GM19452 (cell line): ENCODE data around the gene GLI3.

Experiments used
- ATAC-seq: cut with Tn5 transposase; IDR thresholded peaks from one replicate; pipeline ENCODE4 v1.9.1; 2021; ENCODE audit not compliant: unreplicated experiment

GLI3 gene

DNA sequence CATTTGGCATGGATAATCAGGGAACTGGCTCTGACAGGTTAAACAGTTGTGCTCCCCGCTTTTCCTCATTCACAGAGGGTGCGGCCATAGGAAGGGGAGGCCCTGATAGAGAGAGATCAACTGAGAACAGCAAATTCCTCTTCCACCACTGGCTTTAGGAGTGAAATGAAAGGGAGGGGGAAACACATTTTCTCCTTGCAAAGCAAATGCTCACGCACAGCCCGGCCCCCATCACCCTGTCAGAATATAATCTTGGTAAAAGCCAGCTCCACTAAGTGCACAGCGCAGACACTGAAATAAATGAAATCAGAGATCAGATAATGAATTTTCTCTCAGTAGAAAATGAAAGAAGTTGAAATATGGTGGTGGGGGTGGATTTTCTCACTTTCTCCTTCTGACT lies 187.2 kb downstream of the GLI3 start:
- no peak for ATAC-seq

DNA sequence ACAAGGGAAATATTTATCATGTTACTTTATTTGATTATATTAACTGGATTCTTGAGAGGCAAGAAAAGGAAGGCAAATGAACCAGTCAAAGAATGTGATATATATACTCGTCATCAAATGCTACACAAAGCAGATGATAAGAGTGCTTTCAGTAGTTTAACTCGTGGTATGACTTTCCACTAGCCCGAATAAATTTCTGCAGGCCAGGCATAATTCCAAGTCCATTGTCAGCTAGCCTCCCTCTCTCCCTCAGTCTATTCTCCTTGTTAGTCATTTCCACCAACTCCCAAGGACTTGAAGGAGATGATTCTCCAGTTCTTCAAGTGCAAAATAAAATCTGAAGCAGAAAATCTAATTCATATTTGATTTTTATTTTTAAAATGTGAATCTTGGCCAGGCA lies 190.5 kb downstream of the GLI3 start:
- no peak for ATAC-seq

- no peak for ATAC-seq
These were observed 191.0 kb downstream of the GLI3 start for GRCh38 chr7:42045961-42046360.

DNA sequence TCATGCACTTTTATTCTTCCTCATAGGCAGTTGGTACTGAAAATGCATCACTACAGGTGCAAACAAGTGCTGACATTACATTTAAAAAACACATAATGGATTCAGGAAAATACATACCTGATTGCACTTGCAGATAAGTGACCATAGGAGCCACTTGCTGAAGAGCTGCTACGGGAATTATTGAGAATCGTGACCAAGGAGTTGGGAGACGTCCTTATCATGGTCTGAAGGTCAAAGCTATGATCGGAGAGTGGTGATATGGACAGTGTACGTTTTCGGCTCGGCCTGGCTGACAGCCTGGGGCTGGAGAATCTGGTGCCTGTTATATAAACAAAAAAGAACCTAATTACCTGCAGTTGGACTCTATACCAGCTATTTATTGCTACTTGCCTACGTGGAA lies 197.1 kb downstream of the GLI3 start:
- no peak for ATAC-seq

GRCh38 chr7:42035210-42035609 lies 201.8 kb downstream of the GLI3 start:
- no peak for ATAC-seq

DNA sequence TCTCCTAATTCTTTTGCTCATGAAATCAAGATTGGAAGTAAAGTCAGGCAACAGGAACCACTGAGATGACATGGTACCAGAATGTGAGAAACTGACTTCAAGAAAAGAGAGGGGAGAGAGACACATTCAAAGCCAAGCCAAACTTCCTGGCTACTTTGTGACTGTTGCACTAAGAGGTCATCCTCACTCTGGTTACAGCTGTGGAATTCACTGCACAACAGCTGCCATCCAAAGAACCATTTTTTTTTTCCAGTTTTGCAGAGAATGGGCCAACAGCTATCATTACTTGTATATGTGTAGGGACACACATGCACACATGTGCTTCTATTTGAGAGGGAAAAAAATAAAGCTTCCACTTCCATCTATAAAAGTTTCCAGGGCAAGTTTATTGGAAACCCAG lies 203.5 kb downstream of the GLI3 start:
- ATAC-seq: no peak

- ATAC-seq: no peak
These were observed 207.6 kb downstream of the GLI3 start for GRCh38 chr7:42029405-42029804.

DNA sequence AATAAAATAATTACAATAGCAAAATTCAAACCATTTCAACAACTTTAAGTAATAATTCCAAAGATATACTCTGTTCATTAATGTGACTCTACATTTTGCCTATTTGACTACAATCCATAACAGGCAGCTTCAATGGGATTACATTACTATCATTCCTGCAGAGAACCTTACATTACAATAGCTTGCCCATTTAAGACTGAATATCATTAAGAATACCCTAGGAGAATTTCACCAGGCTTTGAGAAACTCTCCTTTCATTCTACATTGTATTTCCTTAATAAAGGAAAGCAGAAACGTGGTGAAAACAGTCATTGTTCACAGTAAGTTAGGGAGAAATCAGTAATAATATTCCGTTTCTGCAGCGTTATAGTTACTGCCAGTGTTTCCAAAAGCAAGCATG lies 209.5 kb downstream of the GLI3 start:
- no peak for ATAC-seq

GRCh38 chr7:42026622-42027197 lies 210.3 kb downstream of the GLI3 start:
- ATAC-seq: no peak

DNA sequence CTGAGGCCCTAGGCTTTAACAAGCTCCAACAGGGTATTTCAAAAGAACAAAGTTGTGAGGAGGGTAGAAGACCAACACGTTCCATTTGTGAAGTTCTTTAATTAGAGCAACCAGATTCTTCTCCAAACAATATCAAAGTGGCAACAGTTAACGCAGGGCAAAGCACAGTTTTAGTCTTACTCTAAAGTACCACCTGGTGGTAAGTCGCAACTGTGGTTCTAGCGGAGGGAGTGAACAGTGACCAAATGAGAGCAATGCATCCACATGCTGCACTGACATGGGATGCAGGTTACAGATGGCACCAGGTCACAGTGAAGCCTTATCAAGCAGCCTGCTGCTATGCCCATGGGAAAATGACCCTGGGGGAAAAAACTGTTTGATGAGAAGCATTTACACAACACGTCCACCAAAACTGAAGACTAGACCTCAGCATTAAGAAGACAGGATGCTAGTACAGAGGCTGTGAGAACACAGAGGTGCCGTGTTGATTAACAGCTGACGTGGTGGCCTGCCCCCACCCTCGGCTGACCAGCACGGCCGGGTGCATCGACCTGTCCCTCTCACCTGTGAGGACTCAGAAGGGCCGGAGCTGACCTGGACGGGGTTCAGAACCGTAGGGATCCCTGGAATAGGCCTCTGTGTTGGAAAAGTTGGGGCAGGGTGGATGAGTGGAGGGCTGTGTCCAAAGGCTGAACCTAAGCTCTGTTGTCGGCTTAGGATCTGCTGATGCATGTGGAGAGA lies 211.2 kb downstream of the GLI3 start:
- ATAC-seq: no peak

DNA sequence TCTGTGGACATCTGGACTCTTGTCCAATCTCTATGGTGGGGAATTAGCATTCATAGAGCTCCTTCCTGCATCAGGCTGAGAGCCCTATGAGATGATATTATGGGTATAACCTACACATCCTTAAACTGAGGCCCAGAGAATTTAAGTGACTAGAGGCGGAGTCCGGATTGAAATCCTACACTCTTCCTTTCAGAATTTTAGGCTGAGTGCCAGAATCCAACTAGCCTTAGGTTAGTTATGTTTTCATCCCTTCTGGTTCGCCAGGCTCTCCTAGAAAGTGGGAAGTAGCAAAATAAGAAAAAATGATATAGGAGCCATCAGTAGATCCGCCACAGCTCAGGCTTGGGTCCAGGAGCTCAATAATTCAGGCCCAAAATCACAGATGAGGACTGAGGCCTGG lies 212.5 kb downstream of the GLI3 start:
- ATAC-seq: no peak

GRCh38 chr7:42023262-42023661 lies 213.7 kb downstream of the GLI3 start:
- ATAC-seq: no peak

DNA sequence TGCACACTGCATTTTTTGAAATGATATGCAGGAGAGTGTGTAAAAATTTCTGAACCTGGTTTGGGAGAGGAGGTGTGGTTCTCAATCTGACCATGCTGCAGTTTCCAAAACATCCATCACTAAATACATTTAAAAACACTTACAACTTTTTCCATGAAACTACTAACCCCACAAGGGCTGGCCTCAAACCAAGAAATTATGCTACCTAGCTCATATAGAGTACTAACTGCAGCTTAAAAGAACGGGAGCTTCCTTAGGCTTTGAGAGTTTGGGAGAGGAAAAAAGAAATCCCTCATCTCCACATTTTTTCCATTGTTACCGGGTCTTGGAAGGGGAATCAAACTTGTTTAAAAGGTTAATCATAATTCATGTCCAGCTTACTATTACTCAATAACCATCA lies 214.2 kb downstream of the GLI3 start:
- ATAC-seq: no peak

DNA sequence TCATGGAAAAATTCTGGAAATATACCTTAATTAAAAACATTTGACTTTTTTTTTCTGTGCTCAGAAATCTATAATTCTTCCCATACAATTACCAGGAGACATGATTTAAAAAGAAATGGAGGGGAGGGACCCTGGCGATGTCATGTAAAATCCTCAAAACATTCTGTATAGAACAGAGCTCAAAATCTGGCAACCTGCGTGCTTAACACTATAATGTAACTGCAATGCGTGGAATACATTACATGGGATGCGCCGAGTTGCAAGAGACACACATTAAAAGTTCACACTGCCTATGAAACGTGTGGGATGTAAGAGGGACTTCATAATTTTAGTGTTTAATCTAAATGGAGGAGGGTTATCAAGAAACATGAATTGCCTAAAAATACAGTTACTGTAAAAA lies 215.0 kb downstream of the GLI3 start:
- ATAC-seq: no peak

DNA sequence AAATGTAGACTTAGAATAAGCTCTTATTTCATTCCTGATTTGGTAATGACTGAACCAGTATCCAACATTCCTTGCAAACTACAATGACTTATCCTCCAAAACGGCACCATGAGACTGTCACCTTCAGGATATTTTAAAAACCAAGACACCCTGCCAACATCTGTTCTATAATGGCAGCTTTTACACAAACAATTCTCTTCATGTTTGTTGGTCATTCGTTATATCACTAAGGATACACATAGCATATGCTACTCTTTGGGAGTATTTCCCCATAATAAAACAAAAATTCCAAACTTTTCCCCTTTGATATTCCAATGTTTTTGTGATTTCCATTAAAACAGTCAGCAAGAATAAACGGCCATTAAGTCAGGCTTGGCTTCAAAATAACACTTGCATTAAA lies 215.4 kb downstream of the GLI3 start:
- ATAC-seq: no peak

- no peak for ATAC-seq
These were observed 216.9 kb downstream of the GLI3 start for GRCh38 chr7:42020061-42020460.

DNA sequence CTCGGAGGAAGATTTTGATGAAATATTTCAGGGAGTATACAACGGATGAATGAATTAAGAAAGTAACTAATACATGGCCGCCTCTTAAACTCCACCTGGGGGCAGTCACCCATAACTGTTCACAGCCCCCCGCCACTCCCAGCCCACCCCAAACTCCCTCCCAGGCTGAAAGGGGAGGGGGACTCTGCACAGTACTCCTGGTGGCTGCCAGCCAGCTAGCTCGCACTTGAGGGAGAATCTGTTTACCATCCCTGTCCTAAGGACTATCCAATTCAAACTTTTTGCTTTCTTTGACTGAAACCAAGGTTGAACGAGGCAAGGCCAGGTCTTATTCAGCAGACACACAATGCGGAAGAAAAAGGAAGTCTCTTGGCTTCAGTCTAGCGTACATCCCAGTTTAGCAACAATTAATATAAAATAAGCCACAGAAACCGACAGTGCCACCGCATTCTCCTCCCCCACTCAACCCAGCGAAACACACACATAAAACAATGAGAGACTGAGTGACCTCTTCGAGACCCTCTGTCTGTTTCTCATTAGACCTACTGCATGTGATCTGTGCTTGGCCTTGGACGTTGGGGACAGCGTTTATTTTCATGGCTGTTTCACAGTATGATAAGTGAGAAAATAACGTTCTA lies 219.5 kb downstream of the GLI3 start:
- no peak for ATAC-seq

GRCh38 chr7:42016517-42016916 lies 220.5 kb downstream of the GLI3 start:
- no peak for ATAC-seq

GRCh38 chr7:42014625-42015618 lies 222.1 kb downstream of the GLI3 start:
- no peak for ATAC-seq

DNA sequence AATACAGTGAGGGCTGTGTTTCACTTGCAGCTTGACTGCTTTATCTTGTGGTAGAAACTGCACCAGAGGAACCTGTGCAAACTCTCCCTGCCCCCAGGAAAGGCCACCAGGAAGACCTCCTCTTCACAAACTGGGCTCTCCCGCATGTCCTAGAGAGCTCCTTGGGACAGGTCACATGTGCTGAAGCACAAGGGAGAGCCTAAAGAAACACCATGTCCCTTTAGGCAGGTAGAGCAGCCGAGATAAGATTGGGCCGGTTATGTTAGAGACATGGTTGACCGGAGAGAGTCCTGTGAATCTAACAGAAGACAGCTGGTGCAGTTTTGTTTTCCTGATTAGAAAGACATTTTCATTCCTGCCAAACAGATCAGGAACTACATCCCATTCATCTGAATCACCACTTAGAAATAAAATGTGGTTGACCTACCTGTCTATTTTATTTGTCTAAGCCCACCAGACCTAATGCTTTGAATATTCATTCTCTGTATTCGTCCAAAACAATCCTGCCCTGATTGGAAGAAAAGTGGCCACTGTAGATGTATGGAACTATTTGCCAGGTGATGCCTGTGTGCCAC lies 224.1 kb downstream of the GLI3 start:
- no peak for ATAC-seq

DNA sequence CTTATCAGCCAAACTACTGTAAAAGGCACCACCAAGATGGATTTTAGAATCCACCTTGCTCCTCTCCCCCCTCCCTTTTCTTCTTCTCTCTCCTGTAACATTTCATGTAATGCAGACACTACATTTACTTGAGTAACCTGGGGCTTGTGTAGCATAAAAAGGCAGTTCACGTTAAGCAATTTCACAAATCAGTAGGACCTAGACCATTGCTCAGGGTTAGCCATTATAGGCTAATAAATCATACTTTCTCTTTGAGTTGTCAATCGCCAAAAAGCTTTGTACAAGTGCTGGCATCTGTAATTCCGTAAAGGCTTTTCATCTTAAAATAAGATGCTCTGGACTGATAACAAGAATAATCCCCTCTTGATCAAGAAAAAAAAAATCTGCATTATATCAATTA lies 224.7 kb downstream of the GLI3 start:
- no peak for ATAC-seq
